GM10266 (cell line): ENCODE measurements around the gene MFAP3.

Experiments used
- DNase-seq: peaks from one replicate; pipeline ENCODE4 v3.0.0; 2012; ENCODE audit errors: extremely low spot score
- TF ChIP-seq, protein P1 (sequence below): IDR thresholded peaks from 2 replicates; pipeline ENCODE4 v1.5.1; 2012; ENCODE audit warnings: mild to moderate bottlenecking, low read depth; ENCODE audit not compliant: control insufficient read depth, insufficient read depth; ENCODE audit errors: missing control alignments

The MFAP3 gene

DNA sequence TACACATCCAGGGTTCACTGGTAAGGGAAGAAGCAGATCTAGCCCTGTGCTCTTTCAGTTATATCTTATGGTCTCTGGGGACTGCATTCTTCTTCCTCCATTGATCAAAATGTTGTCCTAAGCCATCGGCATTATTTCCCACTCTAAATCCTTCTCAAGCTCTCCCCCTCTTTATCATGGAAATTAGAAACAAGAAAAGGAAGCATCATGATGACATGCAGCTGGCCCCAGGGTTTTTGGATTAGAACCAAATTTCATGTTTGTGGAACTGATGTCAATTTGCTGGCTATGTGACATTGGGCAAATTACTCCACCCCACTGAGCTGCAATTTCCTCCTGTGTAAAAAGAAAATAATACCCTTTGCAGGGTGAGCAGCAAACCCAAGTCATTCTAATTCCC, 39.5 kb downstream of the MFAP3 start:
- no peak for DNase-seq
- TF ChIP-seq, protein P1, sequence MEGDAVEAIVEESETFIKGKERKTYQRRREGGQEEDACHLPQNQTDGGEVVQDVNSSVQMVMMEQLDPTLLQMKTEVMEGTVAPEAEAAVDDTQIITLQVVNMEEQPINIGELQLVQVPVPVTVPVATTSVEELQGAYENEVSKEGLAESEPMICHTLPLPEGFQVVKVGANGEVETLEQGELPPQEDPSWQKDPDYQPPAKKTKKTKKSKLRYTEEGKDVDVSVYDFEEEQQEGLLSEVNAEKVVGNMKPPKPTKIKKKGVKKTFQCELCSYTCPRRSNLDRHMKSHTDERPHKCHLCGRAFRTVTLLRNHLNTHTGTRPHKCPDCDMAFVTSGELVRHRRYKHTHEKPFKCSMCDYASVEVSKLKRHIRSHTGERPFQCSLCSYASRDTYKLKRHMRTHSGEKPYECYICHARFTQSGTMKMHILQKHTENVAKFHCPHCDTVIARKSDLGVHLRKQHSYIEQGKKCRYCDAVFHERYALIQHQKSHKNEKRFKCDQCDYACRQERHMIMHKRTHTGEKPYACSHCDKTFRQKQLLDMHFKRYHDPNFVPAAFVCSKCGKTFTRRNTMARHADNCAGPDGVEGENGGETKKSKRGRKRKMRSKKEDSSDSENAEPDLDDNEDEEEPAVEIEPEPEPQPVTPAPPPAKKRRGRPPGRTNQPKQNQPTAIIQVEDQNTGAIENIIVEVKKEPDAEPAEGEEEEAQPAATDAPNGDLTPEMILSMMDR: no peak

DNA sequence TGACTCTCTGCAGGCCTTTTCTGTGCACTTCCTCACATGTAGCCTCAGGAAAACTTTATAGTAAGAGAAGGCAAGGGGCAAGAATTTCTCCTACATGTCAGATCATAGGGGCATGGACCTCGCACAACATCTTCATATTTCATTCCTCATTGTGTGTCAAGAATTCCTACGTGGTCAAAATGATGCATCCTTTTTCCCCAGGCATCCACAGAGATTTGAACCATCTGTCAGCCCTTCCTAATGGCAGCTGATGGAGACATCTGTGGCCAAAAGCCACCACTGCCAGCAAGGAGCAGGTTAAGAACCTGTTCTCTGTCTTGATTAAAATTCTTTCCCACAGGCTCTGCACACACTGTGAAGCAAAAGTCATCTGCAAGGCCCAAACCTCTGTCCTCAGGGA, 42.5 kb downstream of the MFAP3 start:
- TF ChIP-seq, protein P1: no peak
- no peak for DNase-seq

DNA sequence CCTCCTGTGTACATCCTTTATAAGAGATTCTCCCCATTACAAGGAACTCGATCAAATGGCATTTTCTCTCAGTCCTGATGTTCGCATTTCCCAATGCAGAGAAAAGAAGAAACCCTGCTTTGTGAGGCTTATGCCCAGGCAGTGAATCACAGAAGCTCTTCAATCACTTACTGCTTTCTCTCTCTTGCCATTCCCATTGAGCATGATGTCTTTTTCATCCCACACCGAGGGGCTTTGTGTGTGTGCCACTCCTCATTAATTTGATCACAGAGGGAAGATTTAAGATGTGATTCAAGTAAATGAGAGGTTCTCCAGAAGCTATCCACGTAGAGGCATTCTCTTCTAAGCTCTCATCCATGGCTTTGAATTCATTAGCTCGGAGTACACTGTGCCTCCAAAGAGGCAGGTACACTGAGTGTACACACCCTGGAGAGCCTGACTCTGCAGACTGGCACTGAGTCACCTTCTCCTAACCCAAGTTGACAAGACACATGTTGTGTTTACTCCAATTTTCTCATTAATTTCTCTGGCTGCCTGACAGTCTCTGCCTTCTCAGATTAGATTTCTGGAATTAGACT, 45.4 kb downstream of the MFAP3 start:
- no peak for DNase-seq
- TF ChIP-seq, protein P1: no peak

DNA sequence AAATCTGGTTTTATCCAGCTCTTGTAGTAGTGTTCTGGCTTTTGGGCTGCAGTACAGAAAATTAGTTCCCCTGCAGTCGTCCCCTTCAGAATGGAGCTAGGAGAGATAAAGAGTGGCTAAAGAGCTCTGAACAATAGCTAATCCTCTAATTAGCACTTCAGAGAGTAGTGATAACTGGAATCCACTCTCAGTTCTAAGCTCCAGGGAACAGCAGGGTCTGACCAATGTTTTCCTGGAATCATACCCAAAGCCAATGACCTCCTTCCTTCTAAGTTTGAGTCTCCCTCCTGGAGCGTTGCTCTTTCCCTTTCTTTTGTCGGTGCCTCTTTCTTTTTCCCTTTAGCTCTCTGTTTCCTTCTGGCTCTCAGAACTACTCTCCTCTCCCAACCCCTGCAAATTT, 47.4 kb downstream of the MFAP3 start:
- no peak for DNase-seq

DNA sequence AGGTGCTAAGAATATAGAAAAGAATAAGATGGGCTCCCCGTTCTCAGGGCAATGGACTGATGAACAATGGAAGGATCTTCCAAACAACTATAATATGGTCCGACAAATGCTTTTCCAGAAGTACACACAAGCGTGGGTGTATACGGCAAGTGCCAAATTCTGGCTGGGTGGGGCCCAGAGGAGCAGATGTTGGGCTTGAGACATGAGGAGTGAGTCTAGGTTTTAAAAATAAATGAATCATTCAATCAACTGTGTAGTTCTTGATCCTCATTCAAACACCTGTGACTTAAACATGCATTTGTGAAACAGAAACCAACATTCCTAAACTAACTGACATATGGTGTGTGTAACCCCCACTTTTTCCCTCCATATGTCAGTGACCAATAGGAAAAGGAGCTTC, 47.9 kb downstream of the MFAP3 start:
- TF ChIP-seq, protein P1: no peak
- no peak for DNase-seq

More for the DNA sequence above, 47.4 kb downstream of the MFAP3 start:
- TF ChIP-seq, protein P1: no peak

DNA sequence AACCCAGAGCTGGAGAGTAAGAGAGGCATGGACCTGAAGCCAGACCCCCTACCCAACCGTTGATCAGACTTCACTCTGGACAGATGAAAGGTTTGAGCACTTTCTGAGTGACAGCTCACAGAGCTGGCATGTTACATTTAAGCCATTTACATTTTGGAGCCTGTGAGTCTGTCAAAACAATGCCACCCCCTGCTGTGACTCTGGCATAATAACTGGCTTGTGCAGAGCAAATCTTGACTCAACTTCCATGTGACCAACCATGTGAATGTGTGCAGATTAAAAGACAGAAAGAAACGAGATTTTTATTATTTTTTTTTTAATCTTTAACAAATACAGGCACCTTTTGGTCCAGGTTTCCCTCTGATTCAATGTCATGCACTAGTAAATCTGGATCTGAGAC, 48.5 kb downstream of the MFAP3 start:
- no peak for DNase-seq
- TF ChIP-seq, protein P1: no peak

DNA sequence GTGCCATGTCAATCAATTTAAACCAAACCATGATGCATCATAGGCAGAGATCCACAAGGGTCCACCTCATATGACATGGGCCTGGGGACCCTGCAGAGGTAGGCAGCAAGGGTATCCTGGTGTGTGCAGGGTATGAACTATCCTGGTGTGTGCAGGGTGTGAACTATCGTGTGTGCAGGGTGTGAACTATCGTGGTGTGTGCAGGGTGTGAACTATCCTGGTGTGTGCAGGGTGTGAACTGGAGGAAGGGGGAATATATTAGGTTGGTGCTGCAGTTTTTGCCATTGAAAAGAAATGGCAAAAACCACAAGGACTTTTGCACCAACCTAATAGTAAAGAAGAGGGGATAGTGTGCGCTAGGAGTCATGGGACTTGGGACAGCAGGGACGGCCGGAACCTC, 50.0 kb downstream of the MFAP3 start:
- no peak for DNase-seq
- TF ChIP-seq, protein P1: no peak
